OCI-LY7 (cell line): ENCODE data around the gene WTIP.

ENCODE experiments used
- CTCF ChIP-seq: fragments of 200-600 bp; sonication (generic); conservative IDR thresholded peaks from 2 replicates; pipeline ENCODE4 v1.5.1; 2014; ENCODE audit warnings: mild to moderate bottlenecking, antibody characterized with exemption, low read length, moderate library complexity, mixed read lengths
- EZH2phosphoT487 ChIP-seq: fragments of 200-600 bp; sonication (generic); IDR thresholded peaks from 2 replicates; pipeline ENCODE4 v1.6.1; 2018; ENCODE audit warnings: low read depth, borderline replicate concordance, mild to moderate bottlenecking, mixed run types, antibody characterized with exemption, low read length, moderate library complexity, mixed read lengths

GRCh38 chr19:34493038-34493648, 11.6 kb downstream of the WTIP start:
- TF ChIP-seq CTCF (no peak), EZH2phosphoT487 (no peak)
